ENCODE measurements around the gene ABTB1. TPM values are rescaled to one million over a fixed set of nuclear protein-coding genes. Genes with fewer than 3 reads are reported as not detected.

The ABTB1 gene
- total RNA-seq, 1 donor from 2014 or later, result 14.9 TPM

- TF ChIP-seq CTCF (conservative IDR thresholded peaks at IDR 0.05; ENCODE audit: low read depth, low read length), result no peak
- H3K4me3 ChIP-seq (ENCODE audit: low read depth, low read length), result no peak overlapping the region
- no peak for DNase-seq (ENCODE audit: low read depth)
Measured at GRCh38 chr3:127666676-127667075, 6.1 kb upstream of the ABTB1 start.

DNA sequence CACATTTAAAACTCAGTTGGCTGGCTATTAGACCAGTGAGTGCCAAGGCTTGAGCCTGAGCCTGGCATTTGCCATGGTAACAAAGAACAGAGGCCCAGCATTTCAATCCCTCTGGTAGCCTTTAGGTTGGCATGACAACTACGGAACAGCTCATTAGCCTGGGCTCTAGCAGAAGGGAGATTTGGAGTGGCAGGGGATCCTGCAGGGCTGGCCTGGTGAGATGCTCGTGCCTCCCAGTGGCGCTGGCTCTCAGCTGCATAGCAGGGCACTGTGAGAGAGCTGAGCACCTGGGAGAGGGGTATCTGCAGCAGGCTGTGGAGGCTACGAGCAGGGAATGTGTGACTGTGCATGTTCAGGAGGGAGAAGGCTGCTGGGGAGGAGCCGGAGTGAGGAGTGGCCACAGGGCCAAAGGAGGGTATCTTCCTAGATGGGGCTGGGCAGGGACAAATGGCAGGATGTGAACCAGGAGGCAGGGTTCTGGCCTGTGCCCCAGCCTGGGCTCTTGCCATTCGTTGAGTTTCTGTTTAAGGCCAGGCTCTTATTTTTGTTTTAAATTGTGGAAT is 5.6 kb upstream of the ABTB1 start:
- TF ChIP-seq CTCF (conservative IDR thresholded peaks at IDR 0.05; ENCODE audit: low read depth, low read length), result no peak
- no peak for DNase-seq (ENCODE audit: low read depth)
- no peak overlapping the region for H3K4me3 ChIP-seq (ENCODE audit: low read depth, low read length)

- TF ChIP-seq CTCF (conservative IDR thresholded peaks at IDR 0.05; ENCODE audit: low read depth, low read length), result no peak
- no peak for DNase-seq (ENCODE audit: low read depth)
- H3K4me3 ChIP-seq (ENCODE audit: low read depth, low read length), result no peak overlapping the region
Measured at GRCh38 chr3:127668906-127669305, 3.8 kb upstream of the ABTB1 start.

DNA sequence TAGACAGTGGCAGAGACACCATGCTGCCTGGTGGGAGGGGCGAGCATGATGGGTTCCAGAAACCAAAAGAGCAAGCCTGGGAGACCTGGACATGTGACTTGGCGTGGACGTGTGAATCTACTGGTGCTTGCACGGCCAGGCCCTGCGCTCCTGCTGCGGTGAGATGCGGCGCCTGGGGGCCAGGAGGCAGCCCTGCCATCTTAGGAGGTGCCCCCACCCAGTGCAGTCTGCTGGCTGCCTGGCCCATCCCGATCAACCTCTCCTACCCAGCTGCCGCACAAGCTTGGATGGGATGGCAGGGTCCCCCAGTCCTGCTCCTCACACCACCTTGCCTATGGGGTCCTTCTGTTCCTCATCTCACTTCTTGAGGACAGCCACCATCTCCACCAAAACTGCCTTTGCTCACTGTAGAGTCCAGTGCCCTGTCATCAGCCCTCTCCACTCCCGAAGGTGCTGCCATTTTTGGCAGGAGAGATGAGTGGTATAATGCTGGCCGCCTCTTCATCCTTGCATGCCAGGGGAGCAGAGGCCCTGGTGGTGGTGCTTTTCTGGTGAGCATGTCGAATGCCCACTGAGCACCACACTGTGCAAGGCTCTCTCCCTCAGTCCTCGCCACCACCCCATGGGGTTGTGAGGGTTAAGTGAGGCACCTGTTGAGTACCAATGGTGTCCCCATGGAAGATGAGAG is 3.1 kb upstream of the ABTB1 start:
- no peak overlapping the region for H3K4me3 ChIP-seq (ENCODE audit: low read depth, low read length)
- no peak for DNase-seq (ENCODE audit: low read depth)
- no peak for TF ChIP-seq CTCF (conservative IDR thresholded peaks at IDR 0.05; ENCODE audit: low read depth, low read length)

- DNase-seq (ENCODE audit: low read depth), result no peak
- H3K4me3 ChIP-seq (ENCODE audit: low read depth, low read length), result no peak overlapping the region
- no peak for TF ChIP-seq CTCF (conservative IDR thresholded peaks at IDR 0.05; ENCODE audit: low read depth, low read length)
Measured at GRCh38 chr3:127670229-127670559, 2.6 kb upstream of the ABTB1 start.

GRCh38 chr3:127670761-127671522 is 1.8 kb upstream of the ABTB1 start:
- no peak for TF ChIP-seq CTCF (conservative IDR thresholded peaks at IDR 0.05; ENCODE audit: low read depth, low read length)
- no peak overlapping the region for H3K4me3 ChIP-seq (ENCODE audit: low read depth, low read length)
- DNase-seq (ENCODE audit: low read depth), result no peak

Measured in epithelial cell of proximal tubule (primary cell).